ENCODE measurements around the gene F5.

The F5 gene

DNA sequence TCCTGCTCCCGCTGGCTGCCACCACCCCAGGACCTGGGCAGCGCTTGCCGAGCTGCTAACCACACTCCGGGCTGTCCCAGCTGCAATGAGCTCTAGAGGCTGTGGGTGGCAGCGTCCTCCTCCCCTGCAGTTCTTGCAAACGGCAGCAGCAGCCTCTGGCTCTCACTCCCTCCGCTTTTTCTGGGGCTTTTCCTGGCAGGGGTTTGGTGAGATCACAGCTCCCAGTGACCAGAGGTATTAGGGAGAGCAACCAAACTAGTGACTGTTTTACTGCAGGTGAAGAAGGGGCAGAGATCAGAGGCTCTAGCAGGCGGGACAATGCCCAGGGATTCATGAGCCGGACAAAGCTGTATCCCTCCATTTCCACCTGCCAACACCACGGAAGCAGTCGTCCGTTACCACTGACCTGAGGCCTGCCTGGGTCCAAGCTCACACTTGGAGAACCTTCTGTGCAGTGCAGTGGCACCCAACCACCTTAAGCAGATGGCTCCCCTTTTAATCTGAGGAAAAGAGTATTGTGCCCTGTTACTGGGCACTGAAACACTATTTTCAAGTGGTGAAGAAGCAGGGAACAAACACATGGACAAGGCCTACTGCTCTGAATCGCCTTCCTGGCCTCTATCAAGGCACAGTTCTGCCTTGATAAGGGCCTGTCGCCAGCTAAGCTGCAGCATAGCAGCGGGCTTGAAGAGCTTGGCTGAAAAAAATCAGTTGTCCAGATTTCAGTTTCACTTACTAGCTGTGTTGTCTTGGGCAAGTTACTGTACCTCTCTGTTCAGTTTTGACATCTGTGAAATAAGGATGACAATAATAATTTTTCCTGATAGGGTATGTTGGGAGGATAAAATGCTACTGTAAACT is at the start of gene F5:
Gene F5, minus strand, starts transcription at position 87 of the 861 bp plus-strand sequence. CDS start 95 bp downstream, outside the sequence.
- DNase-seq: peak; percentile 80

DNA sequence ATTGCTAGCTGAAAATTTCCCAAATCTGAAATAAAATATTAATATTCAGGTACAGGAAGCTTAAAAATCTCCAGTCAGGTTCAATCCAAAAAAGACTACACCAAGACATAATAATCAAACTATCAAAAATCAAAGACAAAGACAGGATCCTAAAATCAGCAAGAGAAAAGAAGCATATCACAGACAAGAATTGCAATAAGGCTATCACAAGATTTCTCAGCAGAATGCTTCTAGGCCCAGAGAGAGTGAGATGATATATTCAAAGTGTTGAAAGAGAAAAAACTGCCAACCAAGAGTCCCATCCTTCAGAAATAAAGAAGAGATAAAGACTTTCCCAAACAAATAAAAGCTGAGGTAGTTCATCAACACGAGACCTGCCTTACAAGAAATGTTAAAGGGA is 48.6 kb upstream of the F5 start:
- DNase-seq: no peak

DNA sequence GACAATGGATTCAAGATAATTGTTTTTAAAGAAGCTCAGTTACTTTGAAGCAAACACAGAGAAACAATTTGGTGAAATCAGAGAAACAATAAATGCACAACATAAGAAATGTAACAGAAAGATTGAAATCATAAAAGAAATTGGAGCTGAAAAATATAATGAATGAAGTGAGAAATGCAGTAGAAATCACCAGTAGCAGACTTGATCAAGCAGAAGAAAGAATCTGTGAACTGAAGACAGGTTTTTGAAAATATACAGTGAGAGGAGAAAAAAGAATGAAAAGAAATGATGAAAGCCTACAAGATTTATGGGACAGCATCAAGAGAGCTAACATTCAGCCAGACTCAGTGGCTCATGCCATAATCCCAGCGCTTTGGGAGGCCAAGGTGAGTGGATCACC is 47.9 kb upstream of the F5 start:
- no peak for DNase-seq

DNA sequence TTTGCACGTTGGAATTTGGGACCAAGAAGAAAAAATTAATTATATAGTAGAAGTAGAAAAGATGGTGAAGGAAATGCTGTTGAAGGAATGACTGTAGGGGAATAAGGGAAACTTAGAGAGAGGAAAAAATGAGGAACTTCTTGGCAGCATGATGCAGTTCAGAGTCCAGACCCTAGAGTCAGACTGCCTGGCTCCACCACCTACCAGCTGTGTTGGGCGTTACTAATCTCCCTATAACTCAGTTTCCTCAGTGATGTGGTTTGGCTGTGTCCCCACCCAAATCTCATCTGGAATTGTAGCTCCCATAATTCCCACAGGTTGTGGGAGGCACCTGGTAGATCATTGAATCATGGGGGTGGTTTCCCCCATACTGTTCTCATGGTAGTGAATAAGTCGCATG is 45.0 kb upstream of the F5 start:
- DNase-seq: no peak

DNA sequence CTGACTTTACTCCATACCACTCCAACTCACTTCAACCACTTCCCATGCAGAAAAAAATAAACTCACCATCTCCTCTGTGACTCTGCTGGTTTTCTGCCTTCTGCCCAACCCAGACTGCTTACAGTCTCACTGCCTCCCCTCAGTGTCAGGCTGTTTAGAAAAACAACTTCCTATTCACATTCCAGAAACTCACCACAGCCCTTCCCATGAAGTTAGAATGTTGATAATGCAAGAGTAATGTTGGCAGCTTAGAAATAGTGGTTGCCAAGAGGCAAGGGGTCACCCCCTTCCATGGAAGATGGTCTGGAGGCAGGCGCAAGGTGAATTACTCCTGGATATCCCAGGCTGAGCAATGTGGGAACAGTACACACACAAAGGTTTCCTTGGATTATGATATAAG is 43.7 kb upstream of the F5 start, which contains the start of gene SELP:
Gene SELP, minus strand, starts transcription at position 119 of the 400 bp plus-strand sequence. Its CDS starts 50 bp downstream, at position 69.
- DNase-seq: no peak

DNA sequence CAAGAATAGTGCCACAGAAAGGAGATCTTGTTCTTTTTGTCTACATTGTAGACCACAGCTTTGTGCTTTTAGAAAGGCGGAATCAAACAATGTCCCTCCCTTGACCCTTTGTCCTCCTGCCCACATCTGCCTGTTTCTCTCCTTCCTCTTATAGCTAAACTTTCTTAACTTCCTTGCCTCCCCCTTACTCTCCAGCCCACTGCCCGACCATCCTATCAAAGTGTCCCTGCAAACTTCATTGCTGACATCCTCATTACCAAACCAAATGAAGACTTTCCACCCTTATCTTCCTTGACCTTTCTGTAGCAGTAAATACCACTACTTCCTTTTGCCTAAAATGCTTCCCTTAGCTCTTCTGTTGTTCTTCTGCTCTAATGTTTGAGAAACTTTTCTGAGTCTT is 38.6 kb upstream of the F5 start:
- DNase-seq: no peak

DNA sequence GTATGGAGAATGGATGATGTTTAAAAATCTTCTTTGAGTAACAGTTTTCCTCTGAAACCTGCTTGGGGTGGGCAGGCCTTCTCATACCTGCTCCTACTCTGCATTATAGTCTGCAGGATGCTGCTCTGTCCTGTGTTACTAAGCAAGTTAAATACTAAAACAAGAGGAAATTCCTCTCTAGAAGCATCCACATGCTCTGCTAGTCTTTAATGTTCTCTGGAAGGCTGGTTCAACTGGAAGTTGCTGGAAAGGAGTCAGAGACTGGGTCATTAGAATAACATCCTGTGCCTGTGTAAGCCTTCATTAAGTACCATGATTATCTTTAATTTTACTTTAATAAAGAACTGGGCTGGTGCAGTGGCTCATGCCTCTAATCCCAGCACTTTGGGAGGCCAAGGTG is 37.8 kb upstream of the F5 start:
- DNase-seq: no peak

DNA sequence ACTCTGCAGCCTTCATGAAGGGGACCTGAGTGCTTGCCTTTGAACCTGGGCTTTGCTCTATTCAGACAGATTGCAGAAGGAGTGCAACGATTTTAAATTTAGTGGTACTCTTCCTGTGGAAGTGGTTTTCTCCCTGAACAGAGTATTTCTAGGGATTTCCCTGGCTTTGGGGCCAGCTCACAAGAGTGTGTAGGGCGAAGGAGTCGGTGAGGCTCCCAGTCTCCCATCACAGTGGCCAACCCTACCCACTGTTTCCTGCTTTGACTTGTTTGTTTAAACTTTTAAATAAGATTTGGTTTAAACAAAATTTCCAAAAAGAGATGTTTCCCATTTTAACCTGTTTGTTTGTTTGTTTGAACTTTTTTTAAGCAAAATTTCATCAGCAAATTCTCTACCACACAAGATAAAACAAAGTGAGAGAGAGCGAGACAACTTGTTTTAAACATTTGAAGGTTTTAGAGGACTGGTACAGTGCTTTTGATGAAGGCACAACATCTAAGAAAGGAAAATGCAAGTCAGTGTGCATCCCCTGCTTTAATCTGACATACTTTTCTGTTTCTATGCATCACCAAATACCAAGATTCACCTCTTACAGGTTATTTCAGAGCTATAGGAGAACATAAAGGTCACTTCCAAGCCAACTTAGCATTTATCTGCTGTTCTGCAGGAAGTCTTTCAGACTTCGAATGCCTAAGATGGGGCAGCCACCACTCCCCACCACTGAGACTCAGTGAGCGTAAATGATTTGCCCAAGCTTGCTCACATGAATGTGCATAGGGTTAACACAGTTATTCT is 37.0 kb upstream of the F5 start:
- DNase-seq: no peak

DNA sequence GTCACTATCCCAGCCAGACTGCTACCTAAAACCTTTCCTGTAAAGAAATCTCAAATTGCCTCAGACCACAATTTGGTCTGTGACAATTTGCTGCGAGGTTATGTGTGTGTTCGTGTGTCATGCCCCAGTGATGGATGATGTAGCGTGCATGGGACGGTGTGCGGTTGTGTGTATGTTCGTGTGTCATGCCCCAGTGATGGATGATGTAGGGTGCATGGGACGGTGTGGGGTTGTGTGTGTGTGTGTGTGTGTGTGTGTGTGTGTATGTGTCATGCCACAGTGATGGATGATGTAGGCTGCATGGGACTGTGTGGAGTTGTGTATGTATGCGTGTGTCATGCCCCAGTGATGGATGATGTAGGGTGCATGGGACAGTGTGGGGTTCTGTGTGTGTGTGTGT is 34.3 kb upstream of the F5 start:
- DNase-seq: no peak

DNA sequence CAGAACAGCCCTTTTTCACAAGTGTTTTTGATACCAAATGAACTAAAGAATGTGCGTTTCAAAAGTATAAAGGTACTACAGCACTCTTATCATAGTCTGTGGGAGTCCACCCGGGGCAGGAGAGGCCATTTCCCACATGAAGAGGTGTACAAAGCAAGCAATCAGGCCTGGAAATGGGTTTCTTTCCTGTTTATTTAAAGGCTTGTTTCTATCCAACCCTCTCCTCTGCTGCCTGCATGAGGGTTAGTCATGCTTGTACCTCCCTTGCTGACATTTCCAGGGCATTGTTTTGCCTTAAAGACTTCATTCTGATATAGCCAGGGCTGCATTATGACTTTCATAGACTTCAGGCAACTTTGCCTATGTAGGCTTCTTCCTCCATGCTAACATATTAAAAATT is 32.1 kb upstream of the F5 start:
- DNase-seq: no peak

DNA sequence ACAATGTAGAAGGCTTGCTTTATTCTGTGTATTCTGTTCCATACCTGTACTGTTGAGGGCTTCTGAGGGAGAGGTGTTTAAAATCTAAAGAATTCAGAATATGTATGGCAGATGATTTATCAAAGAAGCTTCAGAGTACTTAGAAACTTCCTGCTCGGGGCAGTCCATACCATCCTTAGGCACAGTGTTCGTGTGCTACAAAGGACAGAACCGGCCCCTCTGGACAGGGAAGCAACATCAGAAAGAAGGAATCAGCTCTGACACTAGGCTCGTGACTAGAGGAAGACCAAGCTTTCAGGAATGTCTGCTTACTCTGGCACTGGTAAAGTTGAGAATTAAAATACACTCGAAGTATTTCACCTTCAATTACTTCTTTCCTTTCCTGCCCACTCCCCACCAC is 29.5 kb upstream of the F5 start:
- no peak for DNase-seq

DNA sequence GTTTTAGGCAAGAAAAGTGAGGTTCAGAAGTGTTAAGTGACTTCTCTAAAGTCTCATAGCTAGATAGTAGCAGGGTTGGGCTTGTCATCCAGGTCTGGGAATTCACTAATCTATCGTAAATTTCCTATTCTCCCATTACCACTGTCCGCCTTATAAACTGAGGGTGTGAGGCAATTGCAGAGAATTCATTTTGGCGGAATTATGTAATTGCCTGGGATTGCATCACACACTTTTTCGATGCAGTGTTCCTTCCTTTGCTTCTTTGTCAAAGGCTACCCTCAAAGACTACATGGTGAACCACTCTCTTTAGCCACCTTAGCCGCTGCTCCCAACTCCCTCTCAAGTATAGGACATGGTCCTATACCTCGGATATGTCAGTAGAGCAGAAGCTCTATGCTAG is 24.6 kb upstream of the F5 start:
- no peak for DNase-seq

DNA sequence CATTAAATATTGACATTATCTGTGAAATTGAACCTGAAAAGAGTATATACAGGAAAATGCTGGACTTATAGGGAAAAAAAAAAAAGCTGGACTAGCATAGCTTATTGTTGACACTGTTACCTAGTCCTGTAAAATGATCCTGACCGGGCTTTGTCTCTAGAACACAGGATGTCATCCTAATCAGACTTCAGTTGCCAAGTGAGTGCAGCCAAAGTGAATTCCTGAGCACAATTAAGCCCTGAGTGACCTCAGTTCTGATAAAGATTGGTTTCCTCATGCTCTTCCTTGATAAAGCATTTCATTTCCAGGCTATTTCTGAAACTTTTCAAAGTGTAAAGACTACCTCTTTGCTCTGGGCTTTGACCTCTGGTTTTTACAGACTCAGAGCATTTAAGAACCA is 23.8 kb upstream of the F5 start:
- DNase-seq: no peak

DNA sequence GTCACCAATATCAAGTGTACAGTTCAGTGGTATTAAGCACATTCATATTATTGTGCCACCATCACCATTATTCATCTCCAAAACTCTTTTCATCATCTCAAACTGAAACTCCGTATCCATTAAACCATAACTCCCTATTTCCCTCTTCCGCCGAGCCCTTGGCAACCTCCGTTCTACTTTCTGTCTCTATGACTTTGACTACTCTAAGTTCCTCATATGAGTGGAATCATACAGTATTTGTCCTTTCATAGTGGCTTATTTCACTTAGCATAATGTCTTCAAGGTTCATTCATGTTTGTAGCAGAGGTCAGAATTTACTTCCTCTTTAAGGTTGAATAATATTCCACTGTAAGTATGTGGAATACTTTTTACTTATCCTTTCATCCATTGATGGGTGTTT is 21.9 kb upstream of the F5 start:
- DNase-seq: no peak

DNA sequence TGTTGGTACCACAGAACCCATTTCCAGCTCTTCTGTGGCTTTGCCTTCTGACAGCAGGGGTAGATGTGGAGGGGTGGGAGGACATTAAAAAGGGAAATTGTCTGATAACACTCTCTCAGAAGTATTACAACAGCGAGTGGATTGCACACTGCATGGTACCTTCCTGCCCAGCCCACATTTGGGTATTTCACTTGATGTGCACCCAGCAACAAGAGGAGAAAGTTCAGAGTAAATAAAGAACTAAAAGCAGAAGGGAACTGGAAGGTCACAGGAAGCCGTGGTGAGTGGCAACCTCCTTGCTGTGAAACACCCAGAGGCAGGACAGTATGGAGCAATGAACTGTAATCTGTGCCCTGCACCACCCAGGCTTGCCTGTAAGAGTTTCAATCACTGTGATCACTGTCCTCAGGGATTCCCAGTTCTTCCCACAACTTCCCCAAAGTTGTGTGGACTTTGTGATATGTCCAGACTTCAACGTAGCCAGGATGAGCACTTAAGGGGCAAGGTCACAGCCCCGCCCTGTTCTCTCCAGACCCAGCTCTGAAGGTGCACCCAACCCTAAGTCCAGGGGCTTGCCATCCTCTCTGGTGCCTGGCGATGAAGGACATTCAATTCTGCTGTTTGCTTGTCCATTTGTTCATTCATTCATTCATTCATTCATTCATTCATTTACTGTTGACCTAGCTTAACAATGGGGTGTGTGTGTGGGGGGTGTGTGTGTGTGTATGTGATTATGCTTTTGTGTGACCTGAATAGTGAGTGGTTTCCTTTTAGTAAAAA is 18.7 kb upstream of the F5 start:
- peak; percentile 32 for DNase-seq

DNA sequence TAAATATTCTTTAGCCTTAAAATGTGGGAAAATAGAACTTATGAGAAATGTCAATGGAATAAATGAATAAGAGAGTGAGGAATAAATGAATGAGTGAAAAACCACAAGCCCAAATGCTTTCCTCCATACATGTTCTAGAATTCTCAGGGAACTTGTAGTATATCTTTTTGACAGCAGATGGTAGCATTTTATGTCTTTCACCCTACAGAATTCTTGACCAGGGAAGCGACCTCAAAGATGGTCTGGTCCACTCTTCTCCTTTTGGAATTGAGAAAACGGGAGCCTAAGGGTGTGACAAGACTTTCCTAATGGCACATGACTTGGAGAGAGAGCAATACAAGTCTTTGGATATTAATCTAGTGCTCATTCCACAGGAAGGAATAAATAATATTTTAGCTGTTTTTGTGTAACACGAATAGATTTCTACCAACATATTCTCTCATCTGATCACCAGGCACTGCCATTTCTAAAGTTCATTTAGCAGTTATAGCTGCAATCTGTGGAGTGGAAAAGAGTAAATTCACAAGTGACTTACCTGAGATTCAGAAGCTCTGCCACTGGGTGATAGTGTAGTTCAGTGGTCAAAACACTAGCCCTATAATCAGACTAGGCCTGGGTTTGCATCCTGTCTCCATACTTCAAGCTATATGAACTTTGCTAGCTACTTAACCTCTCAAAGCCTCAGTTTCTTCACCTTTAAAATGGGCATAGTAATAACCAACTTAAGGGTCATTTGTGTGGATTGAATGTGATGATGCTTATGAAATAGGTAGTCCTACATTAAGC is 15.0 kb upstream of the F5 start:
- DNase-seq: no peak

DNA sequence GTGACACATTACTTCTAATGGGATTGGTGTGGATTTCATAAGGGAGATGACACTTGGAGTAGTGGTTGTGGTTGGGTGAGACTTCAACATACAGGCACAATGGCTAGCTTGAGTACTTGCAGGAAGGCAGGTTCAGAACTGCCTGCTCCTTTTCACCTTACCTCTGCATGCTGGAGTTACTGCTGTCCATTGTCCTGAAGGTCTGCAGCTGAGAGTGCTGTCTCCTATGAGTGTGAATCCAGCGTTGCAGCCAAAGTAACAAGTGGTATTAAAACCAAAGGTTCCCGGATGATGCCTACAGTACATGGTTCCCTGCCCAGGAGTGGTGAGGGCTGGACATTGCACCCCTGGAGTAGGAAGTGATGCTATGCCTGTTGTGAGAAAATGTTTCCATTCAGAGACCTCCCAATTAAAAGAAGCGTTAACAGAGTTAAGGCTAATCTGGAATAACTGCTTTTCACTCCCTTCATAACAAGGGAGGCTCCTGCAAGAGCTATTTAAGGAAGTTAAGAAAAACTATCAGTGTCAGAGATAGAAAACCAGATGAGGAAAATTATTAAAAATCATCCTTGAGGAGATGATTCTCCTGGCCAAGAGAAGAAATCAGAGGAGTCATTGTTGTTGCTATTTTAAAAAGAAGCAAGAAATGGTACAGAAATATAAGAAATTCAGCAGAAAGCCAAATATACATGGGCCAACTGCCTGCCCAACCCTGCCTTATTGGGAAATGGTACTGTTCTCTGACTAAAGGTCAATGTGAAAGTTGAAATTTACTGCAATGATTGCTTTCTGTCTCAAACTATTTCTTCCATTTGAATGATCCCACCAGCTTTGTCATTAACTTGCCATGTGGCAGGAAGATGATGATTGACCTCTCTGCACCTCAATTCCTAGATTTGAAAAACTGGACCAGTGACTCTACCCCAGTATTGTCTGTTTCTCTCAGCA is 9.8 kb upstream of the F5 start:
- no peak for DNase-seq

DNA sequence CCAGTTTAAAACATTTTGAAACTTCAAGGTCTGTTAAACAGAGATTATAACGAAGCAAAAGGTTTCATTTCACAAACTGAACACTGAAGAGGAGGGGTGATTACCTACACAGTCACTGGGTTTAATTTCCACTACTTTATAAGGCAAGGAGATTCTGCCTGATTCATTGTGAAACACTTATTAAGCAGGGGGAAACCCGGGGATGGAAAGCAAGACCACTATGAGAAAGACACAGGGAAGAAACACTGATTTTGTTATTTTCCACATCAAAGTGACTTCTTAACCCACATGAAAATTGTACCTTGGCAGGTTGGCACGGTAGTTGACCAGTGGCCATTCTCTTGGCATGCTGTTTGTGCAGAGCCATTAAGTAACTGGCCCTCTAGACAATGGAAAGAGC is 8.1 kb upstream of the F5 start:
- DNase-seq: peak; percentile 27

DNA sequence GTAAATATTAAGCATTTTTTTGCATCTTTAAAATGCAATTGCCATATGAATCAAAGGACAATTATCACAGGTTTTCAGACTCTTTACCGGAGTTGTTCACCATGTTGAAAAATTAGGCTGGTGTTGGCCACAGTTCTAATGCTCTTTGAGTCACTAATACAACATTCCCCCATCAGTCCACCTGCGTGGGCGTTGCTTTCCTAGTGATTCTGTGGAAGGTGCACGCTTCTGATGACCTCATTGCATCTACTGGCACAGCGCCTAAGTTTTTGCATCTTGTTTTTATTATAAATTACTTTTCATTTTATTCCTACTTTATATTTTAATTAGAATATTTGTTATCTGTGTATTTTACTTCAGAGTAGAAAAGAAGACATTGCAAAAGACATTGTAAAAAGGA is 4.7 kb upstream of the F5 start:
- DNase-seq: no peak

DNA sequence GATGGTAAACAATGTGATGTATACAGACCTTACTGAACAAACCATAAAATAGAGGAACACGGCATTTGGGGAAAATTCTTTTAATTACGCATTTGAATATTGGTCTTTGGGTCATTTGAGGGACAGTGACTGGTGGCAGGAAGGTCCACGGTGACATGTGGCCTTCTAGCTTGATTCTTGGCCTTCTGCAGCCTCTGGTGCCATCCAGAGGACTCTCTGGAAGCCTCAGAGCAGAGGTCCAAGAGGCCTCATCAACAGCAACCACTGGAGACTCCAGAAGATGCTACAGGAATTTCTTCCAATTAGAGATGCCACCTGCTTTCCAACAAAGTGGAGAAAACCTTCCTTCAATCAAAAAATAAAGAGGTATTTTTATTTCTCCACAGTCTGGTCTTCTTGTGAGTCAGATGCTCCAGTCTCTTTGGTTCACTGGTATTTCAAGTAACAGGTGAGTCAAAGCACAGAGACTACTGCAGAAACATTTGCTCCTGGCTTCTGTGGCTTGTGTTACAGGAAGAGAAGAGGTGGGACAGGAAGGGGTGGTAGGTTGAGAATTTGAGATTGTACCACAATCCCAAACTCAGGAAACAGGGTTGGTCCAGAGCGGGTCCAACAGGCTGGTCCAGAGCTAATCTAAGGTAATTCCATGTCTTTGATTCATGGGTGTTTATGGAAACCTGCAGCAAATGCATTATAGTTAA is 2.7 kb upstream of the F5 start:
- DNase-seq: no peak

DNA sequence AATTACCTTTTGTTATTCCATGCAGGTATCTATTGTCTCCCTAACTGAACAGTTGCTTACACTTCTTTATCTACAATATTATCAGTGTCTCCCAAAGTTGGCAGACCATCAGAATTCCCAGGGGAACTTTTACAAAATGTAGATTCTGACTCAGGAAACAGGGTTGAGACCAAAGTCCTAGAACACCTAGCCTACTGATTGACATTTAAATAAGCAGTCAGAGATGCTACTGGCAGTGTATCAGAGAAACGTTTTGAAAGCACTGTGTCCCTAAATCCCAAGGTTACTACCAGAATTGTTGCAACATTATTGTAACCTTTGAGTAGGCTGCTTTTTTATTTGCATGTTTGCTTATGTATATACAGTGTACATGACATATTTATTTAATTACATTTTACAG is 1.8 kb upstream of the F5 start:
- no peak for DNase-seq

Measured in activated naive CD4-positive, alpha-beta T cell treated with Interleukin-2 at 50 U/mL for 16 hours (primary cell).